Mammary epithelial cell (primary cell): ENCODE results near the gene GALE.
"Not testable (repeated sequence)": the region's sequence is repeated elsewhere in the genome, so short reads cannot be mapped to it uniquely, and the experiment has no call there.

ENCODE experiments used
- CTCF ChIP-seq, 2 donors: IDR thresholded peaks in 1 of 2; conservative IDR thresholded peaks in 1 of 2; 2 replicates each; pipeline ENCODE4 v1.5.1; 2011 to 2012; ENCODE audit warnings: inconsistent platforms in 2 of 2, low read length in 2 of 2, mild to moderate bottlenecking in 2 of 2, control low read depth in 1 of 2, low read depth in 1 of 2; ENCODE audit not compliant: insufficient read depth in 1 of 2; ENCODE audit errors: extremely low read depth in 1 of 2
- EZH2 ChIP-seq: IDR thresholded peaks from 2 replicates; pipeline ENCODE4 v1.6.1; 2012; ENCODE audit warnings: low read length, inconsistent platforms, borderline replicate concordance

GRCh38 chr1:23834156-23834555 is 33.6 kb upstream of the GALE start:
- TF ChIP-seq CTCF (conservative IDR thresholded peaks at IDR 0.05 in 1 of 2, IDR thresholded peaks at IDR 0.05 in 1 of 2; ENCODE audit: extremely low read depth in 1 of 2, insufficient read depth in 1 of 2, low read depth in 1 of 2, low read length in 2 of 2); EZH2: not testable (repeated sequence)
